Spleen (tissue), 11 donors: ENCODE results near the gene MESD. TPM values are rescaled to one million over a fixed set of nuclear protein-coding genes. Genes with fewer than 3 reads are reported as not detected.
"Not testable (repeated sequence)": the region's sequence is repeated elsewhere in the genome, so short reads cannot be mapped to it uniquely, and the experiment has no call there.

Experiments
- DNase-seq: peaks from one replicate; pipeline ENCODE4 v3.0.0-alpha.2; 2020
- H3K27ac ChIP-seq, 8 donors: fragments of 200-600 bp; sonication (generic) in 7 of 8; 1 replicate in 4 of 8; 2 replicates in 4 of 8; pipeline versions ENCODE4 v1.5.0 to v1.8.0; 2016 to 2021; ENCODE audit warnings: inconsistent platforms in 4 of 8, mild to moderate bottlenecking in 4 of 8, moderate library complexity in 1 of 8
- H3K27me3 ChIP-seq, 7 donors: fragments of 200-600 bp; sonication (generic) in 6 of 7; replicated peaks in 1 of 7; 1 replicate in 4 of 7; 2 replicates in 3 of 7; pipeline versions ENCODE4 v1.5.0 to v1.8.0; 2016 to 2021; ENCODE audit warnings: inconsistent platforms in 3 of 7, mild to moderate bottlenecking in 1 of 7
- H3K36me3 ChIP-seq, 6 donors: fragments of 200-600 bp; sonication (generic) in 5 of 6; 1 replicate in 4 of 6; 2 replicates in 2 of 6; pipeline versions ENCODE4 v1.5.0 to v1.8.0; 2016 to 2021; ENCODE audit warnings: inconsistent platforms in 2 of 6
- H3K4me1 ChIP-seq, 6 donors: fragments of 200-600 bp; sonication (generic) in 5 of 6; 1 replicate in 3 of 6; 2 replicates in 3 of 6; pipeline versions ENCODE4 v1.5.0 to v1.8.0; 2016 to 2021; ENCODE audit warnings: inconsistent platforms in 3 of 6
- H3K4me3 ChIP-seq, 8 donors: fragments of 200-600 bp; sonication (generic) in 7 of 8; 1 replicate in 4 of 8; 2 replicates in 4 of 8; pipeline versions ENCODE4 v1.5.0 to v1.8.0; 2016 to 2021; ENCODE audit warnings: inconsistent platforms in 4 of 8, mild to moderate bottlenecking in 4 of 8, moderate library complexity in 2 of 8
- H3K9me3 ChIP-seq, 8 donors: fragments of 200-600 bp; sonication (generic) in 7 of 8; 1 replicate in 4 of 8; 2 replicates in 4 of 8; pipeline versions ENCODE4 v1.5.0 to v1.8.0; 2016 to 2021; ENCODE audit warnings: inconsistent platforms in 4 of 8
- POLR2A ChIP-seq, 3 donors: fragments of 450-650 bp; IDR thresholded peaks; one replicate each; pipeline ENCODE4 v1.5.1; 2017; ENCODE audit warnings: antibody characterized with exemption in 3 of 3, mild to moderate bottlenecking in 1 of 3
- POLR2AphosphoS5 ChIP-seq, 3 donors: sonication (generic); formaldehyde crosslinking; IDR thresholded peaks; one replicate each; pipeline ENCODE4 v1.5.1; 2017; ENCODE audit warnings: antibody characterized with exemption in 3 of 3
- WGBS, 5 donors: extraction: QIAGEN DNeasy Blood & Tissue Kit in 3 of 5; methylation state at CpG; one replicate each; pipeline versions ENCODE4 v1.1.5 to v1.1.7; 2013 to 2018; 5-methylcytosine and 5-hydroxymethylcytosine counted together
- intact Hi-C: fragments of 100-400 bp; cut with DNase I; formaldehyde crosslinking; loops from one replicate; pipeline ENCODE4 v1.15.0; 2023; ENCODE audit warnings: low total_unique reads
- polyA plus RNA-seq, 3 donors: library from polyadenylated mRNA; stranded (reverse); fragments of 200-250 nt; gene quantifications; one replicate each; pipeline ENCODE4 v1.2.1, GENCODE V29; 2013
- total RNA-seq, 7 donors: library from RNA; depleted of rRNA in 3 of 7; stranded (reverse); fragments of >200 nt in 3 of 7; fragmentation: NEBNext Ultra II Directional in 4 of 7; extraction: Animal tissue kit (Norgen Biotek cat#: 25700) in 4 of 7; gene quantifications; one replicate each; pipeline versions ENCODE4 v1.1.0 to v1.2.1, GENCODE V29; 2016 to 2021
- TF ChIP-seq, protein P1 (sequence below), 11 experiments: fragments of 200-600 bp in 7 of 11; fragments of 450-650 bp in 4 of 11; sonication (generic) in 4 of 11; IDR thresholded peaks in 8 of 11; conservative IDR thresholded peaks in 3 of 11; 1 replicate in 7 of 11; 2 replicates in 4 of 11; pipeline versions ENCODE4 v1.4.0 to v1.8.0; 2016 to 2021; ENCODE audit warnings: antibody characterized with exemption in 11 of 11, inconsistent platforms in 4 of 11, mild to moderate bottlenecking in 1 of 11
- donor health status: healthy with polysubstance abuse.
- donor health status: DM: no; HTN: no; CAD: no; lungs with moderate emphysema.
- donor health status: DM: no; HTN: no; CAD: no.
- donor health status: Bipolar disorder and iron deficiency.
- donor health status: healthy.
- donor health status: DM: no; HTN: no; CAD: no.
- donor health status: DM: yes; HTN: yes; CAD: no.

Gene MESD
- total and polyA plus RNA-seq, 10 donors: 8.5 to 39.8 (median 27.5) TPM

GRCh38 chr15:80967991-80968510, 21.6 kb downstream of the MESD start:
- intact Hi-C loops: loop anchor here (5.0 kb wide), 1 partner anchor 516 kb away; no protein-coding TSS in a partner anchor

DNA sequence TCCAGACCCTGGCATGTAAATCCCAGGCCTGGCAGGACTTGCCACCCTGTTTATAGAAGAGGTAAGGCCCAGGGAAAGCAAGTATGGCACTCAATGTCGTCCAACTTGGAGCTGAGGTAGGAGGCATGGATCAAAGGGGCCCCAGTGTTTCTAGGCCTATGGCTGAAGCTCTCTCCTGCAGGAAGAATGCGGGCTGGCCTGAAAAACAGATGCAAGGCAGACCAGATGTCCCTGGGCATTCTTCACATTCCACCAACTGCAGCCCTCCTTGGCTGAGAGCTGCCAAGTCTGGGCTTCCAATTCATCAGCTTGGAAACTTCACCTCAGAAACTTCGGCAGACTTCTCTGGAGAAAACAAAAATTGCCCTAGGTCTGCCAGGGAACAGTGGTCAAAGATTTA, 22.2 kb downstream of the MESD start:
- Histone ChIP-seq H3K27ac (no peak overlapping the region), H3K4me1 (peaks cover 0 to 8% (median 3%) of the 10 kb centered on the region in 6 donors), H3K4me3 (no peak overlapping the region), H3K36me3 (peaks cover 0 to 66% (median 12%) of the 10 kb centered on the region in 6 donors), H3K9me3 (peaks cover 0 to 17% (median 8%) of the 10 kb centered on the region in 8 donors), H3K27me3 (no peaks in the 10 kb centered on the region)
- intact Hi-C loops: loop anchor here (5.0 kb wide), 1 partner anchor 515 kb away; no protein-coding TSS in a partner anchor
- TF ChIP-seq, protein P1, sequence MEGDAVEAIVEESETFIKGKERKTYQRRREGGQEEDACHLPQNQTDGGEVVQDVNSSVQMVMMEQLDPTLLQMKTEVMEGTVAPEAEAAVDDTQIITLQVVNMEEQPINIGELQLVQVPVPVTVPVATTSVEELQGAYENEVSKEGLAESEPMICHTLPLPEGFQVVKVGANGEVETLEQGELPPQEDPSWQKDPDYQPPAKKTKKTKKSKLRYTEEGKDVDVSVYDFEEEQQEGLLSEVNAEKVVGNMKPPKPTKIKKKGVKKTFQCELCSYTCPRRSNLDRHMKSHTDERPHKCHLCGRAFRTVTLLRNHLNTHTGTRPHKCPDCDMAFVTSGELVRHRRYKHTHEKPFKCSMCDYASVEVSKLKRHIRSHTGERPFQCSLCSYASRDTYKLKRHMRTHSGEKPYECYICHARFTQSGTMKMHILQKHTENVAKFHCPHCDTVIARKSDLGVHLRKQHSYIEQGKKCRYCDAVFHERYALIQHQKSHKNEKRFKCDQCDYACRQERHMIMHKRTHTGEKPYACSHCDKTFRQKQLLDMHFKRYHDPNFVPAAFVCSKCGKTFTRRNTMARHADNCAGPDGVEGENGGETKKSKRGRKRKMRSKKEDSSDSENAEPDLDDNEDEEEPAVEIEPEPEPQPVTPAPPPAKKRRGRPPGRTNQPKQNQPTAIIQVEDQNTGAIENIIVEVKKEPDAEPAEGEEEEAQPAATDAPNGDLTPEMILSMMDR (IDR thresholded peaks at IDR 0.05 in 8 of 11, conservative IDR thresholded peaks at IDR 0.05 in 3 of 11): no peak
- no peak for TF ChIP-seq POLR2A (IDR thresholded peaks at IDR 0.05)
- TF ChIP-seq POLR2AphosphoS5 (IDR thresholded peaks at IDR 0.05): no peak
- DNase-seq: no peak
- WGBS, 5 donors: 86 to 91% (median 88%) methylated on average over 3 of the region's 3 CpGs

More at GRCh38 chr15:80967991-80968510, 21.6 kb downstream of the MESD start:
- TF ChIP-seq POLR2A (IDR thresholded peaks at IDR 0.05) (no peak), POLR2AphosphoS5 (IDR thresholded peaks at IDR 0.05) (no peak)
- TF ChIP-seq, protein P1 (IDR thresholded peaks at IDR 0.05 in 8 of 11, conservative IDR thresholded peaks at IDR 0.05 in 3 of 11): no peak
- no peak for DNase-seq
- H3K4me1 ChIP-seq: peaks cover 0 to 8% (median 3%) of the 10 kb centered on the region in 6 donors
- 85 to 97% (median 95%) methylated on average over 3 to 4 of the region's 4 CpGs for WGBS, 5 donors
- H3K27ac ChIP-seq: no peak overlapping the region
- H3K36me3 ChIP-seq: peaks cover 0 to 72% (median 12%) of the 10 kb centered on the region in 6 donors
- no peak overlapping the region for H3K4me3 ChIP-seq
- H3K9me3 ChIP-seq: peaks cover 0 to 17% (median 8%) of the 10 kb centered on the region in 8 donors
- H3K27me3 ChIP-seq: no peaks in the 10 kb centered on the region

- Histone ChIP-seq H3K9me3 (peaks cover 0 to 17% (median 8%) of the 10 kb centered on the region in 8 donors), H3K4me1 (peaks cover 0 to 8% (median 3%) of the 10 kb centered on the region in 6 donors), H3K36me3 (peaks cover 0 to 60% (median 12%) of the 10 kb centered on the region in 6 donors), H3K27me3 (no peaks in the 10 kb centered on the region), H3K4me3 (no peak overlapping the region), H3K27ac (no peak overlapping the region)
- TF ChIP-seq, protein P1 (IDR thresholded peaks at IDR 0.05 in 8 of 11, conservative IDR thresholded peaks at IDR 0.05 in 3 of 11): no peak
- TF ChIP-seq POLR2A (IDR thresholded peaks at IDR 0.05) (no peak), POLR2AphosphoS5 (IDR thresholded peaks at IDR 0.05) (no peak)
- intact Hi-C loops: loop anchor here (5.0 kb wide), 1 partner anchor 514 kb away; no protein-coding TSS in a partner anchor
- 94 to 96% (median 96%) methylated on average over 8 of the region's 8 CpGs for WGBS, 5 donors
- DNase-seq: no peak
These were observed 23.0 kb downstream of the MESD start for GRCh38 chr15:80966431-80967197.

GRCh38 chr15:80965454-80965853, 24.2 kb downstream of the MESD start:
- DNase-seq, H3K27me3 ChIP-seq, H3K27ac ChIP-seq, H3K4me1 ChIP-seq, H3K4me3 ChIP-seq: not testable (repeated sequence)
- Histone ChIP-seq H3K9me3 (peaks cover 0 to 17% (median 8%) of the 10 kb centered on the region in 8 donors), H3K36me3 (peaks cover 0 to 72% (median 14%) of the 10 kb centered on the region in 6 donors)
- intact Hi-C loops: loop anchor here (5.0 kb wide), 1 partner anchor 513 kb away; no protein-coding TSS in a partner anchor
